ENCODE data around the gene ZMYND10. TPM values are rescaled to one million over a fixed set of nuclear protein-coding genes. Genes with fewer than 3 reads are reported as not detected.

The ZMYND10 gene
- total RNA-seq (1.2 TPM), polyA plus RNA-seq (0.62 TPM)

- no peak for DNase-seq (ENCODE audit: extremely low spot score)
- WGBS, result 8% methylated on average over 45 of the region's 45 CpGs
- Histone ChIP-seq H3K4me1 (ENCODE audit: insufficient read depth) (peaks cover 2% of the 10 kb centered on the region), H3K27ac (ENCODE audit: low read depth) (no peak within 1 kb of the TSS), H3K4me3 (ENCODE audit: low read depth, low read length) (no peak within 1 kb of the TSS), H3K36me3 (ENCODE audit: insufficient read depth) (no peaks in the 10 kb centered on the region)
Observed at GRCh38 chr3:50345586-50346234, at the start of gene ZMYND10. ZMYND10 (minus strand) TSS chr3:50345732; CDS start chr3:50345579, 153 bp downstream.

- no peak overlapping the region for H3K27ac ChIP-seq (ENCODE audit: low read depth)
- no peak overlapping the region for H3K4me3 ChIP-seq (ENCODE audit: low read depth, low read length)
- no peak for DNase-seq (ENCODE audit: extremely low spot score)
- 83% methylated on average over 5 of the region's 5 CpGs for WGBS
- no peaks in the 10 kb centered on the region for H3K36me3 ChIP-seq (ENCODE audit: insufficient read depth)
- H3K4me1 ChIP-seq (ENCODE audit: insufficient read depth), result no peaks in the 10 kb centered on the region
Observed at GRCh38 chr3:50393061-50393460, 47.5 kb upstream of the ZMYND10 start.

DNA sequence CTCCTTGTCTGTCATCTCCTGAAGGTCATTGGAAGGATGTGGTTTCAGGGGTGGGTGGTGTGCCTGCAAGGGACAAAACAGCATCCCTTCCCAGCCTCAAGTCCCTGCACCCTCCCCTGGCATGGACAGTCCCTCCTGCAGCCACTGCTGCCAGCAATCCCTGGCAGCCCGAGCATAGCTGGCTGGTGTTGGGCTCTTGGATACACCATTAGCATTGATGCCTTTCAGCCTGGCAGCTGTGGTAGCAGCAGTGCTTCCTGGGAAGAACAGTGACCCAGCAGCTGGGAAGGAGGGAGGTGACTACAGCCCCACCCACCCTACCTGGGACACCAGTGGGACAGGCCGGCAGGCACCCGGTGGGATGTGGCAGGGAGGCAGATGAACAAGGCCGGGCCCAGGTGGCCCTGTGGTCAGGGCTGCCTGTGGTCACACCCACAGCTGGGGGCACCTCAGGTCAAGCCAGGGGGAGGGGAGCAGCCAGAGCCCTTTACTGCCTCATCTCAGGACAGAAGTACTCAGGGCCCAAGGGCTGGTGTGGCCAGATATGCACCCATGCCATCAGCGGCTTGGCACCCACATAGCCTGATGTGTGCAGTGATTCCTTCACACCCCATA is 46.7 kb upstream of the ZMYND10 start:
- Histone ChIP-seq H3K4me3 (ENCODE audit: low read depth, low read length) (no peak overlapping the region), H3K36me3 (ENCODE audit: insufficient read depth) (no peaks in the 10 kb centered on the region), H3K27ac (ENCODE audit: low read depth) (no peak overlapping the region), H3K4me1 (ENCODE audit: insufficient read depth) (no peaks in the 10 kb centered on the region)
- WGBS, result 85% methylated on average over 5 of the region's 5 CpGs
- DNase-seq (ENCODE audit: extremely low spot score), result no peak

- H3K4me1 ChIP-seq (ENCODE audit: insufficient read depth), result no peaks in the 10 kb centered on the region
- 59% methylated on average over 12 of the region's 12 CpGs for WGBS
- no peaks in the 10 kb centered on the region for H3K36me3 ChIP-seq (ENCODE audit: insufficient read depth)
- peak overlapping the region; percentile 11 for H3K27ac ChIP-seq (ENCODE audit: low read depth)
- DNase-seq (ENCODE audit: extremely low spot score), result no peak
- H3K4me3 ChIP-seq (ENCODE audit: low read depth, low read length), result no peak overlapping the region
Observed at GRCh38 chr3:50390508-50391224, 45.1 kb upstream of the ZMYND10 start.

DNA sequence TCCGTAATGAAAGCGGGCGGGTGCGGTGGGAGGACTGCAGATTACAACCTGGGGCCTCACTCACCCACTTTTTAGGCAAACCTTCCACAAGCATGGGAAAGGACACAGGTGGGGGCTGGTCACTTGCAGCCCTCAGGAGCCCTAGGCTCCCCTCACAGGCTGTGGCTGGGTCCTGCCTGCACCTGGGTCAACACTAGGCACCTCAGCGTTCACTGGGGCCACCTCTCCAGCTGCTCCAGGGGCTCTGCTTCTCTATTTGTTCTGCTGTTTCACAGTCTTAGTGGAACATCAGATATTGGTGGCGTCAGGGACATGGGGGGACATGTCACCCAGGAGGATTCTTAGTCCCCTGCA is 43.9 kb upstream of the ZMYND10 start:
- H3K27ac ChIP-seq (ENCODE audit: low read depth), result no peak overlapping the region
- no peak overlapping the region for H3K4me3 ChIP-seq (ENCODE audit: low read depth, low read length)
- H3K36me3 ChIP-seq (ENCODE audit: insufficient read depth), result no peaks in the 10 kb centered on the region
- whole genome bisulfite sequencing, result 88% methylated on average over 6 of the region's 6 CpGs
- DNase-seq (ENCODE audit: extremely low spot score), result no peak
- no peaks in the 10 kb centered on the region for H3K4me1 ChIP-seq (ENCODE audit: insufficient read depth)

DNA sequence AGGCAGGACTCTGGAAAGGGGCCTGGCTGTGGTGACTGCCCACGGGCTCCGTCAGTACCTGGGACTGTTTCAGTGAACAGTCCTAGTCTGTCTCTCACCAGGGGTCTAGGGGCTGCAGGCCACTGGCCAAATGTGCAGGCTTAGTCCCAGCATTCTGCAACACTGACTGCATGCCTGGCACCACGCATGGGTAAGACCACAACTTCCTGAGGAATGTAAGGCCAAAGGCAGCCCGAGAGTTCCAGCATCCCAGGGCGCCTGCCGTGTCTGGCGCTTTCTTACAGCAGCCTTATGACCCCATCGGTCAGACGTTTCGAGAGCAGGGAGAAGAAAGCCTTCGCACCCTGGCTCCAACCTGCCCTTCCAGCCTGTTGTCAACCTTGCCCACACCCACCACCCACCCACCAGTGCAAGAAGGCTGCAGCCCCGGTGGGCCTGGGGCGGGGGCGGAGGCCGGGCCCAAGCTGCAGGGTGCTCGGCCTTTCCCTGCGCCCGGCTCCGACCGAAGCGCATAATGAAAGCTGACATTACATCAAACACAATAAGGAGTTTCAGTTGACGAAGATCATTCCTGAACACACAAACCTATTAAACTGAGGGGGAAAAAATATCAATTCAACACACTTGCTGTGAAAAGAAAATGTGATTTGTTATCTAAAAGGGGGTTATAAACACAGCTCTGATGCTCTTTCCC is 43.3 kb upstream of the ZMYND10 start:
- DNase-seq (ENCODE audit: extremely low spot score), result no peak

DNA sequence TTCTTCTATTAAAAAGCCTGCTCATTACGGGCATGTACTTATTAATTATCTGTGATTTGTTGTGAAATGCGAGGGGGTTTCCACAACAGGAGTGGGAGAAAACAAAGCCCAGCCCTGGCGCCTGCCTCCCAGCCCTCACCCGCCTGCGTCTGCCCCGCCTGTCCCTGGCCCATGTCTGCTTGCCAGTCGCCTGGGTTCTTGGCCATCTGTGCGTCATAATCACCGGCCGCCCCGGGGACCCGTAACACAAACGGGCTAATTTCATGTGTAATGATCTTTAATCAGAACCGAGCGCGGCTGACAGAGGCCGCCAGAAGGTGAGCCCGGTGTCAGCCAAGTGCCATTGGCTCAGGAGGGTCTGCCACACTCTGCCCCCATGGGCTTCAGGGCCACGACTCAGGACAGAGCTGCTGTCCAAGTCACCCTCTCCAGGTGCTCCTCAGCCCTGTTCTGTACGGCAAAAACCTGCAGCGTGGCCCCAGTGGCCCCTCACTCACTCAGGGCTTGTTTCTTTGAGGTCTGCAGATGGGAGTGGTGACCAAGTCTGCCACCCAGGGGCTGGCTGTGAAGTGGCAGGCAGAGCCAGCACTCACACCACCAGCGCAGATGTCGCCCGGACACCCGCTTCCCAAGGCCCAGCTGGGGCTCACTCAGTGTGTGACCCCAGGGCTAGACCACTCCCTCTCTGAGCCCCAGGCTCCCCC is 42.6 kb upstream of the ZMYND10 start:
- DNase-seq (ENCODE audit: extremely low spot score), result no peak
- Histone ChIP-seq H3K27ac (ENCODE audit: low read depth) (no peak overlapping the region), H3K4me1 (ENCODE audit: insufficient read depth) (no peaks in the 10 kb centered on the region), H3K36me3 (ENCODE audit: insufficient read depth) (no peaks in the 10 kb centered on the region), H3K4me3 (ENCODE audit: low read depth, low read length) (no peak overlapping the region)
- 71% methylated on average over 25 of the region's 25 CpGs for WGBS

More for the DNA sequence above, 43.3 kb upstream of the ZMYND10 start:
- WGBS, result 81% methylated on average over 22 of the region's 22 CpGs
- Histone ChIP-seq H3K27ac (ENCODE audit: low read depth) (no peak overlapping the region), H3K36me3 (ENCODE audit: insufficient read depth) (no peaks in the 10 kb centered on the region), H3K4me1 (ENCODE audit: insufficient read depth) (no peaks in the 10 kb centered on the region), H3K4me3 (ENCODE audit: low read depth, low read length) (no peak overlapping the region)

DNA sequence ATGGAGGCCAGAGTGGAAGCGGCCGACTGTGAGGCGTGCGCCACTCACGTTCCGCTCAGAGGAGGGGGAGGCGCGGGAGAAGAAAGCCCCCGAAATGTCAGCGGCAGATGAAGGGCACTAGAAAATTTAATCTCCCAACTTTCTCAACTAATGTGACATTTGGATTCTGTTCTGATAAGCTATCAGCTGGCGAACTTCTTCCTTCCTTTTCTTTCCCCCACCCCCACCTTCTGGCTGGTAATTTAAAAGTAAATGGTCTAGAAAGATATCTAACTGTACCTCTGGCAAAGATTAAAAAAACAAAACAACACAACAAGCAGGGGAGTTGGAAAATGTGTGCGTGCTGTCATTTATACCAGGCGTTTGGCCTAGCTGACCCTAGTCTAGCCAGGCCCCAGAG is 40.2 kb upstream of the ZMYND10 start:
- no peak overlapping the region for H3K4me3 ChIP-seq (ENCODE audit: low read depth, low read length)
- no peak for DNase-seq (ENCODE audit: extremely low spot score)
- no peak overlapping the region for H3K27ac ChIP-seq (ENCODE audit: low read depth)
- 65% methylated on average over 13 of the region's 13 CpGs for WGBS
- H3K4me1 ChIP-seq (ENCODE audit: insufficient read depth), result no peaks in the 10 kb centered on the region
- H3K36me3 ChIP-seq (ENCODE audit: insufficient read depth), result no peaks in the 10 kb centered on the region

- no peak for DNase-seq (ENCODE audit: extremely low spot score)
- 85% methylated on average over 6 of the region's 6 CpGs for WGBS
- Histone ChIP-seq H3K27ac (ENCODE audit: low read depth) (no peak overlapping the region), H3K4me1 (ENCODE audit: insufficient read depth) (no peaks in the 10 kb centered on the region), H3K4me3 (ENCODE audit: low read depth, low read length) (no peak overlapping the region), H3K36me3 (ENCODE audit: insufficient read depth) (no peaks in the 10 kb centered on the region)
Observed at GRCh38 chr3:50383750-50384149, 38.2 kb upstream of the ZMYND10 start.

GRCh38 chr3:50382722-50383121 is 37.2 kb upstream of the ZMYND10 start:
- DNase-seq (ENCODE audit: extremely low spot score), result no peak
- no peaks in the 10 kb centered on the region for H3K4me1 ChIP-seq (ENCODE audit: insufficient read depth)
- 90% methylated on average over 12 of the region's 12 CpGs for WGBS
- no peak overlapping the region for H3K4me3 ChIP-seq (ENCODE audit: low read depth, low read length)
- no peaks in the 10 kb centered on the region for H3K36me3 ChIP-seq (ENCODE audit: insufficient read depth)
- H3K27ac ChIP-seq (ENCODE audit: low read depth), result no peak overlapping the region

GRCh38 chr3:50381383-50381782 is 35.9 kb upstream of the ZMYND10 start:
- no peak overlapping the region for H3K4me3 ChIP-seq (ENCODE audit: low read depth, low read length)
- no peaks in the 10 kb centered on the region for H3K36me3 ChIP-seq (ENCODE audit: insufficient read depth)
- no peak overlapping the region for H3K27ac ChIP-seq (ENCODE audit: low read depth)
- 90% methylated on average over 4 of the region's 4 CpGs for WGBS
- no peaks in the 10 kb centered on the region for H3K4me1 ChIP-seq (ENCODE audit: insufficient read depth)
- DNase-seq (ENCODE audit: extremely low spot score), result no peak

GRCh38 chr3:50380405-50381085 is 35.0 kb upstream of the ZMYND10 start:
- Histone ChIP-seq H3K4me3 (ENCODE audit: low read depth, low read length) (no peak overlapping the region), H3K36me3 (ENCODE audit: insufficient read depth) (no peaks in the 10 kb centered on the region), H3K27ac (ENCODE audit: low read depth) (no peak overlapping the region), H3K4me1 (ENCODE audit: insufficient read depth) (no peaks in the 10 kb centered on the region)
- WGBS, result 85% methylated on average over 17 of the region's 17 CpGs
- no peak for DNase-seq (ENCODE audit: extremely low spot score)

DNA sequence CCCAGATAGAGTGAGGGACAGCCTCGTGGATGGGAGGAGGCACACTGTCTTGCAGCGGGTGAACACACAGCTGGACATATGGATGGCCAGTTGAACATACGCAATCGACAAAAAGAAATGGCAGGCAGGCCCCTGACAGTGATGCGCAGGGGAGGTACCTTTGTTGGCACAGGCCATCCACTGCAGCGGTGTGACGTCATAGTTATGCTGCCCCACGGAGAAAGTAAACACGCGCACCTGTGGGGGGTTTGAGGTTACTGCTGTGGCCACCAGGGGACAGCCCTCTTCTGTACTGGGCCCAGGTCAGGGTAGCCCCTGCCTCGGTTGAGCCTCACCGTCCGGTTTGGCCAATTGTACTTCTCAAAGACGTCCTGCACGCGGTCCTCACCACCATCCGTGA is 33.2 kb upstream of the ZMYND10 start:
- no peak for DNase-seq (ENCODE audit: extremely low spot score)
- Histone ChIP-seq H3K27ac (ENCODE audit: low read depth) (no peak overlapping the region), H3K4me3 (ENCODE audit: low read depth, low read length) (no peak overlapping the region), H3K36me3 (ENCODE audit: insufficient read depth) (no peaks in the 10 kb centered on the region), H3K4me1 (ENCODE audit: insufficient read depth) (no peaks in the 10 kb centered on the region)
- WGBS, result 90% methylated on average over 17 of the region's 17 CpGs

Measured in urinary bladder (tissue), 4 donors.